HG02981 (cell line): Measurements from ENCODE around the gene ZNF141.
"Not testable (repeated sequence)": the region's sequence is repeated elsewhere in the genome, so short reads cannot be mapped to it uniquely, and the experiment has no call there.

Experiments
- ATAC-seq: cut with Tn5 transposase; IDR thresholded peaks from one replicate; pipeline ENCODE4 v1.9.1; 2021; ENCODE audit warnings: mild to moderate bottlenecking, moderate library complexity; ENCODE audit not compliant: unreplicated experiment

Gene ZNF141

GRCh38 chr4:337143-337931, at the start of gene ZNF141:
TSS of gene ZNF141 (plus strand) at chr4:337814. CDS start at chr4:337984, 170 bp downstream.
- ATAC-seq = peak; percentile 92

- no peak for ATAC-seq
Measured at GRCh38 chr4:288891-289290, 48.7 kb upstream of the ZNF141 start.

GRCh38 chr4:294732-295131, 42.9 kb upstream of the ZNF141 start:
- ATAC-seq = no peak

GRCh38 chr4:302381-302780, 35.2 kb upstream of the ZNF141 start:
- no peak for ATAC-seq

GRCh38 chr4:304516-304915, 33.1 kb upstream of the ZNF141 start:
- not testable (repeated sequence) for ATAC-seq

GRCh38 chr4:304969-305680, 32.5 kb upstream of the ZNF141 start, which contains the start of gene ZNF732:
TSS of gene ZNF732 (minus strand) at chr4:305474. CDS start at chr4:305310, 164 bp downstream.
- ATAC-seq = no peak

GRCh38 chr4:306551-306961, 31.1 kb upstream of the ZNF141 start:
- ATAC-seq = peak; percentile 63

GRCh38 chr4:309807-310206, 27.8 kb upstream of the ZNF141 start:
- no peak for ATAC-seq

- no peak for ATAC-seq
Measured at GRCh38 chr4:314296-314903, 23.2 kb upstream of the ZNF141 start.

GRCh38 chr4:328729-329128, 8.9 kb upstream of the ZNF141 start:
- ATAC-seq = no peak

GRCh38 chr4:335515-335914, 2.1 kb upstream of the ZNF141 start:
- no peak for ATAC-seq

GRCh38 chr4:336099-336892, 1.3 kb upstream of the ZNF141 start:
- ATAC-seq = no peak

GRCh38 chr4:336893-337142, 796 bp upstream of the ZNF141 start:
- no peak for ATAC-seq

- ATAC-seq = peak; percentile 24
Measured at GRCh38 chr4:337932-338758, 531 bp downstream of the ZNF141 start.

GRCh38 chr4:338759-339097, 1.1 kb downstream of the ZNF141 start:
- ATAC-seq = no peak

- ATAC-seq = no peak
Measured at GRCh38 chr4:340011-340410, 2.4 kb downstream of the ZNF141 start.

GRCh38 chr4:373062-373839, 35.6 kb downstream of the ZNF141 start:
- ATAC-seq = no peak

- no peak for ATAC-seq
Measured at GRCh38 chr4:374298-375160, 36.9 kb downstream of the ZNF141 start.
